GM08714 (cell line): ENCODE measurements around the gene PDLIM1.
A peak's percentile ranks its signal among the peaks of the same experiment; 100 is the strongest.

Experiments
- H3K4me3 ChIP-seq: fragments of 200-500 bp; sonication (Bioruptor generic); 2 replicates; pipeline ENCODE4 v1.5.1; 2014; ENCODE audit warnings: mild to moderate bottlenecking, low read length, inconsistent platforms
- ZNF274 ChIP-seq: IDR thresholded peaks from 2 replicates; pipeline ENCODE4 v1.6.1; 2012; ENCODE audit warnings: mild to moderate bottlenecking, low read depth, low read length

PDLIM1 gene

DNA sequence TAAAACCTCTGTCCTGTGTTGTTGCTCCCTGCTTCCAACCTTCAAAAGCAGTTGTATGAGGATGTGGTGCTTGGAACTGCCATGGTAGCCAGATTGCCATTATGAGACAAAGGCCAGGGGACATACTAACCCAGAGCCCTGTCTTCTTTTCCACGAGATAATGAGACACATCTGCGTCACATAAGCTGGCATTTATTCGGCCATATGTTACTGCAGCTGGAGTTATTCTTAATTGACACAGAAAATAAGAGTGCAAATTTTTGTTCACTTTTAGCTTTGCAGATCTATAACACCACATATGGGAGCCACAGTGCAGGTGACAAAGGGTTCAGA, 15.5 kb upstream of the PDLIM1 start:
- no peak for TF ChIP-seq ZNF274
- H3K4me3 ChIP-seq, result no peak overlapping the region

DNA sequence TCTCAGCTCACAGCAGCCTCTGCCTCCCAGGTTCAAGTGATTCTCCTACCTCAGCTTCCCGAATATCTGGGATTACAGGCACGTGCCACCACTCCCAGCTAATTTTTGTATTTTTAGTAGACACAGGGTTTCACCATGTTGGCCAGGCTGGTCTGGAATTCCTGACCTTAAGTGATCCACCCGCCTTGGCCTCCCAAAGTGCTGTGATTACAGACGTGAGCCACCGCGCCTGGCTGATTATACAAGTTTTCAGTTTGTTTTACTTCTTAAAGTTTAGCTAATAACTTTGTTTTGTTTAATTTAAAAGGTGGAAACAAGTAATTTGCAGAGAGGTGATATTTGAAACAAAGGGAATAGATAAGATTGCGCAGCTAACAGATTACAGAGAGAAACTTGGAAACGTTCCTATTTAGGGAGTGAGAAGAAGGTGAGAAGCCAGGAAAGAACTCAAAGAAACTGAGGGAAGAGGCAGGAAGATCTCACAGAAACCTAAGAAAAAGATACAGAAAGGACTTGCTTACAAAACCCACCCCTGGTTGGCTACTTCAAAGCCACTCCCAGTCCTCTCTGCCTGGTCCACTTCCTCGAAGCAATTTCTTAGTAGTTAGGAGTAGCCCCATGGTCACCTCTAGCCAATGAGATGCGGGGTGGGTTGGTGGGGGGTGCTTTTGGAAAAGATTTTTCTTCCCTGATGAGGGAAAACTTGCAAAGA, 15.0 kb upstream of the PDLIM1 start:
- no peak for TF ChIP-seq ZNF274

DNA sequence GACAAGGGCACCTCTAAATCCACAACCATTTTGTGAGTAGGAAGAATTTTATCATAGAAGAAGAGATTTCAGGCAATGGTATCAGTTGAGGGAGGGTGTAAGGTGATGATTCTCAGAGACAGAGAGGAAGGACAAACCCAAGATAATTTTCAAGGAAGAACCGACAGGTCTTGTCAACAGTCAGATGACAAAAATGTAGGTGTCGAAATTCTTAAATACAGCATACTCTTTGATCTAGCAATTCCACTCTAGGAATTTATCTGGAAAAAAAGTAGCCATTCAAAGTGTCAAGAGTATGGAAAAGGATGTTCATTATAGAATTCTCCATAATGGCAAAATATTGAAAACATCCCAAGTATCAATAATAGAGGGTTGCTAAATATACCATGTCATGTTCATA, 14.2 kb upstream of the PDLIM1 start:
- TF ChIP-seq ZNF274, result no peak
- no peak overlapping the region for H3K4me3 ChIP-seq

More for the DNA sequence above, 15.0 kb upstream of the PDLIM1 start:
- H3K4me3 ChIP-seq, result no peak overlapping the region

DNA sequence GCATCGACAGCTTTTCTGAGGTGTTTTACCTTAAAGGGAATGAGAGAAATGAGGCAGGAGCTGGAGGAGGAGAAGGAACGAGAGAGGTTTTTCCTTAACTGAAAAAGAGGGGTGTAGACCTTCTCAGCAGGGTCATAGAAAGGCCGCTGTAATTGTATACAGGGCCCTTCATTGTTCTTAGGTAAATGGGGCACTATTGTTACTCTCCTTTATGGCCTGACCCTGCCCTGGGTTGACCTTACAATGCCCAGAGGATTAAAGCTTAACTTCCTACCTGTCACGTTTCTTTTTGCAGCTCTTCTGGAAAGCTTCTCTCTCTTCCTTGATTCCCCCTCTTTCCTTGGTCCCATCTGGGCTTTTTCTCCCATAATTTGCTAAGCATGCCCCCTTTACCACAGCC, 13.7 kb upstream of the PDLIM1 start:
- no peak overlapping the region for H3K4me3 ChIP-seq
- no peak for TF ChIP-seq ZNF274

DNA sequence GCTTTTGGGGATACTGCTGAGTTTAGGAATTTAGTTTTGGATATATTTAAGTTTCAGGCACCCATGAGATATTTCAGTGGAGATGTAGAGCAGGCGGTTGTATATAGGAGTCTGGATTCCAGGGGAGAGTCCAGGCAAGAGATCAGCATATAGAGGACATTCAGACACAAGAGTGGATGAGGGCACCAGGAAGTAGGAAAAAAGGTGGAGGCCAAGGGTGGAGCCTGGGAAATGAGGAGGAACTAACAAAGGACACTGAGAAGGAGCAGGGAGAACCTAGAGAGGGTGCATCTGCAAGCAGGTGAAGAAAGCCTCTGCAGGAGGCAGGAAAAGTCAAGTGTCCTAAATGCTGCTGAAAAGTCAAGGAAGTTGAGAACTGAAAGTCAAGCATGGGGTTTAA, 13.1 kb upstream of the PDLIM1 start:
- TF ChIP-seq ZNF274, result no peak
- no peak overlapping the region for H3K4me3 ChIP-seq

DNA sequence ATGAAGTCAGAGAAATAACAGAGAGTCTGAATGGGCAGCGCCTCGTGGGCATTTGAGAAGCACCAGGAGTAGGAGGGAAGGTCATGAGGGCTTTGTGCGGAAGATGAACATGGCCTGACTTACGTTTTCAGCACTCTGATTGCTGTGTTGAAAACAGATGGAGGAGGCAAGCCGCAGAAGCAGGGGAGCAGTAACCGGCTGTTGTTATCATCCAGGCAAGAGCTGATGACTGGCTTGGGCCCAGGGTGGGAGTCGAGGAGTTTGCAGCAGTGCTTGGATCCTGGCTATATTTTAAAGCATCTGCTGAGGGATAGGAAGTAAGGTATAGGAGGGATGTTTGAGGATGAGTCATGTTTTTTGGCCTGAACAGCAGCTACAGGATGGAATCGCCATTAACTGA, 12.7 kb upstream of the PDLIM1 start:
- no peak overlapping the region for H3K4me3 ChIP-seq

DNA sequence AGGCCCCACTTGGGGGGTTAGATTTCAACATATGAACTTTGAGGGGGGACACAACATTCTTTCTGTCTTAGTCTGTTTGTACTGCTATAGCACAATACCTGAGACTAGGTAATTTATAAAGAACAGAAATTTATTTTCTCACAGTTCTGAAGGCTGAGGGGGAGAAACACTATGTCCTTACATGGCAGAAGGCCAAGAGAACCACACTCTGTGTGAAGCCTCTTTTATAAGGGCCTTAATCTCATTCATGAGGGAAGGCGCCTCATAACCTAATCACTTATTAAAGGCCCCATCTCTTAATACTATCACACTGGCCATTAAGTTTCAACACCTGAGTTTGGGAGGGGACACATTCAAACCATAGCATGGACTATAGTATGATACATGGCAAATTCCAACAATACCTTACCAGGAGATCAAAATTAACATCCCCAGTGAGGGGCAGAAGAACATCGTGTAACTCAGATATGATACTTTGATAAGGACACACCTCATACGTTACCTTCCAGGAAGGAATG, 9.3 kb upstream of the PDLIM1 start:
- no peak overlapping the region for H3K4me3 ChIP-seq
- TF ChIP-seq ZNF274, result no peak

More for the DNA sequence above, 12.7 kb upstream of the PDLIM1 start:
- TF ChIP-seq ZNF274, result no peak

DNA sequence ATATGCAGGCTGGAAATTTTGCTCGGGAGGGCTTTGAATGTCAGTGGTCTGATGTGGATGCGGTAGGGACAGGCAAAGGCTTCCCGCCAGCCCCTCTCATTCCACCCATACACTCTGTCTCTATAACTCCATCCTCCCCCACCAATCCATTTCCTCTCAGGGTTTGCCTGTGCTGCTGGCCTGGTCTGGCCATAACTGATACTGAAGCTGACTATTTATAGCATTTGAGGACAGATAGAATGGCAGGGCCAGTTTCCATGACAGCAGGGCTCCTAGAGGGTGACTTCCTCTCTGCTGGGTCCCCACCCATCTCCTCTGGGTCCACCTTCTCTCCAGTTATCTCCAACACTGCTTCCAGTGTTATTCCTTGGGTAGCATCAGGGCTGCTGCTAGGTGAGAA, 6.6 kb upstream of the PDLIM1 start:
- no peak overlapping the region; the same call in 1 of the 2 replicates for H3K4me3 ChIP-seq
- no peak for TF ChIP-seq ZNF274

DNA sequence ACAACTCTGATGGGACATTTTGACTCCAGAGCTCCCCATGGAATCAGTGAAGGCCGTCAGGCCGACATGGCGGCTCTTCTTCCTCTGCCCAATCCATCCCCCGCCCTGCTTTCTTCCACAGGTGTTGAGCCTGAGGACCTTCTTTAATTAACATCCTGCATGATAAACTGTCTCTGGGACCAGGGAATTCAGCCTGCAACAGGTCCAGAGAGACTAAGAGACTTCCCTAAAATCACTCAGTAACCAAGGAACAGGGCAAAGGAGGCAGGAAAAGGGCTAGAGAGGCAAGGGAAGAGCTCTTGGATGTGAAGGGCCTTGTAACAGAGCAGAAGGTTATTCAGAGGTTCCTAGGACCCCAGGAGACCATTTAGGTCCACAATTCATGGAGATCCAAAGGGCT, 6.0 kb upstream of the PDLIM1 start:
- no peak overlapping the region for H3K4me3 ChIP-seq
- no peak for TF ChIP-seq ZNF274

DNA sequence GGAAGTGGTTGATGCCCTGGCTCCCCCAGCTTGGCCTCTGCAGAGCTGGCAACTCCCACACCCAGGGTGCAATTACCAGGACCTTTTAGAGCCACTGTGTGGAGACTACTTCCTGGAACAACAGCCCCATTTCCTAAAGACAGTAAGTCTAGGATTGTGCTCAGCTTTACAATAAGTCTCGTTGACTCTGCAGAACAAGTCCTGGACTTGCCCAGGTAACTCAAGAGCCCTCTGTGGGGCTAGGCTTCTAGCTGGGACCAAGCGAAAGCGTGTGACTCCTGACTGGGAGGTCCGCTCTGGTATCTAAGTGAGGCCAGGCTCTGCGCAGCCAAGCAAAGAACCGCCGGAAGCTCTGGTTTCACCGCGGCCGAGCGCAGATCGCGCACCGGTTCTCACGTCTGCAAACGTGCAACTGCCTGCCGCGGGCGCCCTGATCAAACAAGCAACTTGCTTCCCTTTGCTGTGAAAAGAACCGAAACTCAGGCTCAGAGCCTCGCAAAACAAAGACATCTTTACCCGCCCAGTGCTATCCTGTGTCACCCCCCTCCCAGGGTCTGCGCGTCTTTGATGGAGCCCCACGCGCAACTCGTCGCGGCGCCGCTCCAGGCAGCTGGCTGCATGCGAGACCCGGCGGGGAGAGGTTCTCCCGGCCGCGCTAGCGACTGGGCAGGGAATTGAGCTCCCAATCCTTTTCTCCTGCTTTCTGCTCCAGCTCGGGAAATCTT, 4.4 kb upstream of the PDLIM1 start:
- H3K4me3 ChIP-seq, result peak overlapping the region; percentile 45; the same call in 1 of the 2 replicates

DNA sequence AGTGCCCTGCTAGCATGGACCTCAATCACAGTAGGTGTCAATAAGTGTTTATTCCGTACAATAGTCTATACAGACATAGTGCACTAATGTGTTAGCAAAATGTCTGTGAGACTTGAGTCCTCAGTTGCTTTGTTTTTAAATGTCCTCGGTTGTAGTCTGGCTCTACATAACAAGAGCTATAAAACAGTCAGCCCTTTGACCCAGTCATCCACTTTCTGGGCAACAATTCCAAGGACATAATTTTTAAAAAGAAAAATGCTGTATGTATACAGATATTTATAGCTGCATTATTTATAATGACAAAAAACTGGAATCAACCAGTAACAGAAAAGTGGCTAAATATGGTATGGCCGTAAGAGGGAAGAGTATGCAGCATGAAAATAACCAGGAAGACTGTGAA, 2.8 kb upstream of the PDLIM1 start:
- no peak overlapping the region for H3K4me3 ChIP-seq
- TF ChIP-seq ZNF274, result no peak

More for the DNA sequence above, 4.4 kb upstream of the PDLIM1 start:
- TF ChIP-seq ZNF274, result no peak

DNA sequence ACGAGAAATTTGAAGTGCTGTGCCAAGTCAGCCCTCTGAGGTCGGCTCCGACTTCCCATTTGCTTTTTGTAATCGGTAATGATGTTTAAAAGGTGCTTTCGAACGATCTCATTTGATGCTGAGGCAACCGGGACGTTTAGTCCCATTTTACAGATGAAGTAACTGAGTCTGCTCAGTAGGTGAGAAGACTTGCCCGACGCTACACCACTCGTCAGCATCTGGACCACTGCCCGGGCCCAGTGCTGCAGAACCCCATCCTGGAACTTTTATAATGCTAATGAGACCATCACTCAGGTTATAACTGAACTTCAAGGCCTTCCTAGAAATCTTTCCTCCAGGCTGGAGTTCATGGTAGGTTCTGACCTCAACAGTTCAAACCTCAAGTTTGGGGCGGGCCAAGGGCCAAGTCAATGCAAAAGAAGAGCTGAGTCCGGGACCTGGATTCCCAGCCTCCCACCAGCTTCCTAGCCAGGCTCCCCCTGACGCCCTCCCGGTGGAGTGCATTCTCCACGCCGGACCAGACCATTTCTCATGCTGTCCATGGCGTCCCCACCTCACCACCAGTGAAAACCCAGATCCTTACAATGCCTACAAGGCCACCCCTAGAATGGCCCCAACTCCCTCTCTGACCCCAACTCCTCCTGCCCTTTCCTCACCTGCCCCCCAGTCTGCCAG, 699 bp upstream of the PDLIM1 start:
- peak overlapping the region; percentile 47; the same call in 1 of the 2 replicates for H3K4me3 ChIP-seq

DNA sequence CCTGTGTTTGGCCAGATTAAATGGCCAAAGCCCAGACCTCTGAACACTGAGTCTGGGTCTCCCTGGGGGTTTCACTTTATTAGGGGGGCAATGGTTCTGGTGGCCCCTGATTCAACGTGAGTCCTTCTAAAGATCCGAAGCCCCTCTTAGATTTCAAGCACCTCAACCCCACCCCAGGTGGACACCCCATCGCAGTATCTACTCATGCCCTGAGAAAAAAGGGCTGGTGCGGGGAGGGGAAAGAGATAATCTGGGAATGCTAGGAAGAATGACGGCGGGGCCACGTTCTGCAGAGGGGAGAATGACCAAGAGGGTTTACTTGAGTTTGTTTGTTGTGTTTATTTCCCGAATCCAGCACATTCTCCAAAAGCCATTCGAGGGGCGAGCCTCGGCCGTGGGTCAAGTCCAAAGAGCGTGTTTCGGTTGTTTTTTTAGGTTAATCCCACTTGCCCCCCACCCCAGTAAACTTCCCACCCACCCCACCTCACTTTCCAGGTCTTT, 832 bp downstream of the PDLIM1 start:
- TF ChIP-seq ZNF274, result no peak
- peak overlapping the region; percentile 90 for H3K4me3 ChIP-seq

More for the DNA sequence above, 699 bp upstream of the PDLIM1 start:
- no peak for TF ChIP-seq ZNF274
